Sigmoid colon (tissue), 7 donors: Measurements from ENCODE around the gene MYO5A. TPM values are rescaled to one million over a fixed set of nuclear protein-coding genes. Genes with fewer than 3 reads are reported as not detected.

Experiments
- DNase-seq: peaks from one replicate; pipeline ENCODE4 v3.0.0-alpha.2; 2019
- H3K27ac ChIP-seq, 4 donors: fragments of 200-600 bp; sonication (generic); one replicate each; pipeline ENCODE4 v1.5.1; 2016 to 2019; ENCODE audit warnings: mild to moderate bottlenecking in 1 of 4
- H3K27me3 ChIP-seq, 3 donors: fragments of 200-600 bp; sonication (generic); one replicate each; pipeline ENCODE4 v1.5.1; 2019; ENCODE audit warnings: mild to moderate bottlenecking in 1 of 3
- H3K36me3 ChIP-seq, 4 donors: fragments of 200-600 bp; sonication (generic); one replicate each; pipeline ENCODE4 v1.5.1; 2016 to 2019
- H3K4me1 ChIP-seq, 4 donors: fragments of 200-600 bp; sonication (generic); one replicate each; pipeline ENCODE4 v1.5.1; 2017 to 2019
- H3K4me3 ChIP-seq, 4 donors: fragments of 200-600 bp; sonication (generic); one replicate each; pipeline ENCODE4 v1.5.1; 2017 to 2019; ENCODE audit warnings: mild to moderate bottlenecking in 2 of 4, moderate library complexity in 1 of 4
- H3K9me3 ChIP-seq, 4 donors: fragments of 200-600 bp in 3 of 4; sonication (generic) in 3 of 4; one replicate each; pipeline versions ENCODE4 v1.5.1 to v1.6.1; 2013 to 2019
- EP300 ChIP-seq, 4 donors: sonication (generic); formaldehyde crosslinking; IDR thresholded peaks; one replicate each; pipeline ENCODE4 v1.6.1; 2017; ENCODE audit warnings: antibody characterized with exemption in 4 of 4
- POLR2A ChIP-seq, 2 donors: fragments of 450-650 bp; IDR thresholded peaks; one replicate each; pipeline ENCODE4 v1.6.1; 2016; ENCODE audit warnings: antibody characterized with exemption in 2 of 2, mild to moderate bottlenecking in 2 of 2, moderate library complexity in 2 of 2
- POLR2AphosphoS5 ChIP-seq, 4 donors: sonication (generic); formaldehyde crosslinking; IDR thresholded peaks; one replicate each; pipeline ENCODE4 v1.6.1; 2017; ENCODE audit warnings: antibody characterized with exemption in 4 of 4
- WGBS, 2 donors: extraction: QIAGEN DNeasy Blood & Tissue Kit; methylation state at CpG; one replicate each; pipeline ENCODE4 v1.1.7; 2013; 5-methylcytosine and 5-hydroxymethylcytosine counted together
- intact Hi-C: fragments of 100-400 bp; cut with DNase I; formaldehyde crosslinking; loops from one replicate; pipeline ENCODE4 v1.15.1; 2023
- polyA plus RNA-seq, 3 donors: library from polyadenylated mRNA; stranded (reverse); fragments of 200-250 nt; gene quantifications; one replicate each; pipeline ENCODE4 v1.2.3, GENCODE V29; 2013
- total RNA-seq, 4 donors: library from RNA; depleted of rRNA; stranded (reverse); fragments of >200 nt; gene quantifications; one replicate each; pipeline ENCODE4 v1.1.0, GENCODE V29; 2016
- TF ChIP-seq, protein P1 (sequence below), 4 experiments: fragments of 450-650 bp in 3 of 4; fragments of 200-600 bp in 1 of 4; IDR thresholded peaks; one replicate each; pipeline ENCODE4 v1.5.1; 2016 to 2019; ENCODE audit warnings: antibody characterized with exemption in 4 of 4, mild to moderate bottlenecking in 3 of 4, moderate library complexity in 2 of 4
- donor health status: healthy with polysubstance abuse.
- donor health status: Bipolar disorder and iron deficiency.
- donor health status: healthy.

Gene MYO5A
- total and polyA plus RNA-seq, 7 donors, result 2.1 to 46.0 (median 23.5) TPM

GRCh38 chr15:52352086-52352485, 176.6 kb downstream of the MYO5A start:
- intact Hi-C loops, result no loop called here
- peaks cover 0 to 11% (median 0%) of the 10 kb centered on the region in 4 donors for H3K4me1 ChIP-seq
- no peak overlapping the region for H3K27ac ChIP-seq
- TF ChIP-seq POLR2A (IDR thresholded peaks at IDR 0.05) (no peak), POLR2AphosphoS5 (IDR thresholded peaks at IDR 0.05) (no peak), EP300 (IDR thresholded peaks at IDR 0.05) (no peak)
- TF ChIP-seq, protein P1, sequence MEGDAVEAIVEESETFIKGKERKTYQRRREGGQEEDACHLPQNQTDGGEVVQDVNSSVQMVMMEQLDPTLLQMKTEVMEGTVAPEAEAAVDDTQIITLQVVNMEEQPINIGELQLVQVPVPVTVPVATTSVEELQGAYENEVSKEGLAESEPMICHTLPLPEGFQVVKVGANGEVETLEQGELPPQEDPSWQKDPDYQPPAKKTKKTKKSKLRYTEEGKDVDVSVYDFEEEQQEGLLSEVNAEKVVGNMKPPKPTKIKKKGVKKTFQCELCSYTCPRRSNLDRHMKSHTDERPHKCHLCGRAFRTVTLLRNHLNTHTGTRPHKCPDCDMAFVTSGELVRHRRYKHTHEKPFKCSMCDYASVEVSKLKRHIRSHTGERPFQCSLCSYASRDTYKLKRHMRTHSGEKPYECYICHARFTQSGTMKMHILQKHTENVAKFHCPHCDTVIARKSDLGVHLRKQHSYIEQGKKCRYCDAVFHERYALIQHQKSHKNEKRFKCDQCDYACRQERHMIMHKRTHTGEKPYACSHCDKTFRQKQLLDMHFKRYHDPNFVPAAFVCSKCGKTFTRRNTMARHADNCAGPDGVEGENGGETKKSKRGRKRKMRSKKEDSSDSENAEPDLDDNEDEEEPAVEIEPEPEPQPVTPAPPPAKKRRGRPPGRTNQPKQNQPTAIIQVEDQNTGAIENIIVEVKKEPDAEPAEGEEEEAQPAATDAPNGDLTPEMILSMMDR (IDR thresholded peaks at IDR 0.05), result no peak
- DNase-seq, result no peak
- H3K4me3 ChIP-seq, result no peak overlapping the region
- WGBS, 2 donors, result 94 to 98% methylated on average over 1 of the region's 1 CpG
- H3K9me3 ChIP-seq, result no peaks in the 10 kb centered on the region
- H3K36me3 ChIP-seq, result peaks cover 4 to 56% (median 24%) of the 10 kb centered on the region in 4 donors
- no peaks in the 10 kb centered on the region for H3K27me3 ChIP-seq

GRCh38 chr15:52351206-52351908, 177.3 kb downstream of the MYO5A start:
- no peaks in the 10 kb centered on the region for H3K9me3 ChIP-seq
- H3K4me1 ChIP-seq, result peaks cover 0 to 11% (median 0%) of the 10 kb centered on the region in 4 donors
- peaks cover 4 to 57% (median 24%) of the 10 kb centered on the region in 4 donors for H3K36me3 ChIP-seq
- no peaks in the 10 kb centered on the region for H3K27me3 ChIP-seq
- no peak overlapping the region for H3K27ac ChIP-seq
- H3K4me3 ChIP-seq, result no peak overlapping the region
- peak; percentile 63 for DNase-seq
- TF ChIP-seq EP300 (IDR thresholded peaks at IDR 0.05) (no peak), POLR2AphosphoS5 (IDR thresholded peaks at IDR 0.05) (no peak), POLR2A (IDR thresholded peaks at IDR 0.05) (no peak)
- TF ChIP-seq, protein P1 (IDR thresholded peaks at IDR 0.05), result no peak
- intact Hi-C loops, result no loop called here
- 96 to 97% methylated on average over 9 of the region's 9 CpGs for WGBS, 2 donors

DNA sequence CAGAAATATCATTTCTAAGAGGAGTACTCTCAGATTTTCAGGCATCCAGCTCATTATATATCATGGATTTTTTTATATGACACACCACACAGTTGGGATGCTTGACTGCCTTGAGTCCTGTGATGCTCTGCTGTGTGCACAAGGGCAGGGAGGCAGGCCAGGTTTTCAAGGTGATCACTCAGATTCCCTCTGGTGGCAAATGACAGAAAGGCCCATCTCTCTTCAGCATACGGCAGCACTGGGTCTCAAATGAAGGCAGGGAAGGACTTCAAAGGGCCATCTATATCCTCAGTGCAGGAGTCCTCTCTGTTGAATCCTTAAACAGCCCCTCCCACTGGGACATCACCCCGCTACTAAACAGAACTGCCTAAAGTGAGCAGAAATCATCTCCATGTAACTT, 178.3 kb downstream of the MYO5A start:
- Histone ChIP-seq H3K9me3 (no peaks in the 10 kb centered on the region), H3K27ac (no peak overlapping the region), H3K4me3 (no peak overlapping the region), H3K27me3 (no peaks in the 10 kb centered on the region), H3K36me3 (peaks cover 4 to 65% (median 24%) of the 10 kb centered on the region in 4 donors), H3K4me1 (peaks cover 0 to 11% (median 0%) of the 10 kb centered on the region in 4 donors)
- TF ChIP-seq, protein P1 (IDR thresholded peaks at IDR 0.05), result no peak
- no peak for TF ChIP-seq POLR2AphosphoS5 (IDR thresholded peaks at IDR 0.05)
- TF ChIP-seq POLR2A (IDR thresholded peaks at IDR 0.05), result no peak
- no peak for TF ChIP-seq EP300 (IDR thresholded peaks at IDR 0.05)
- intact Hi-C loops, result no loop called here
- WGBS, 2 donors, result 93 to 94% methylated on average over 2 of the region's 2 CpGs
- DNase-seq, result no peak

- 85 to 91% methylated on average over 6 of the region's 6 CpGs for WGBS, 2 donors
- no peak overlapping the region for H3K4me3 ChIP-seq
- intact Hi-C loops, result no loop called here
- no peaks in the 10 kb centered on the region for H3K27me3 ChIP-seq
- peaks cover 0 to 11% (median 0%) of the 10 kb centered on the region in 4 donors for H3K4me1 ChIP-seq
- DNase-seq, result no peak
- H3K36me3 ChIP-seq, result peaks cover 4 to 71% (median 24%) of the 10 kb centered on the region in 4 donors
- TF ChIP-seq, protein P1 (IDR thresholded peaks at IDR 0.05), result no peak
- TF ChIP-seq POLR2A (IDR thresholded peaks at IDR 0.05) (no peak), EP300 (IDR thresholded peaks at IDR 0.05) (no peak), POLR2AphosphoS5 (IDR thresholded peaks at IDR 0.05) (no peak)
- no peak overlapping the region for H3K27ac ChIP-seq
- no peaks in the 10 kb centered on the region for H3K9me3 ChIP-seq
Measured at GRCh38 chr15:52349052-52349700, 179.5 kb downstream of the MYO5A start.
